GM15510 (cell line): Measurements from ENCODE around the gene ZNF383.
A peak's percentile ranks its signal among the peaks of the same experiment; 100 is the strongest.

ENCODE experiments used
- POLR2A ChIP-seq: IDR thresholded peaks from 3 replicates; pipeline ENCODE4 v1.6.1; 2011; ENCODE audit warnings: borderline replicate concordance; ENCODE audit not compliant: insufficient read length; ENCODE audit errors: extremely low read depth

The ZNF383 gene

GRCh38 chr19:37217775-37218591 is at the start of gene ZNF383:
Gene ZNF383, plus strand, starts transcription at chr19:37218214. Its CDS starts 12,240 bp downstream, at chr19:37230454.
- peak; percentile 61 for TF ChIP-seq POLR2A

GRCh38 chr19:37172368-37173366 is 45.3 kb upstream of the ZNF383 start, which contains the start of gene ZNF585A:
Gene ZNF585A, minus strand, starts transcription at chr19:37172695. Its CDS starts 2,785 bp downstream, at chr19:37169910.
- TF ChIP-seq POLR2A: peak; percentile 39

- no peak for TF ChIP-seq POLR2A
Observed at GRCh38 chr19:37197768-37198167, 20.2 kb upstream of the ZNF383 start.

- TF ChIP-seq POLR2A: peak; percentile 60
Observed at GRCh38 chr19:37217480-37217774, 587 bp upstream of the ZNF383 start.

- no peak for TF ChIP-seq POLR2A
Observed at GRCh38 chr19:37218592-37218935, 550 bp downstream of the ZNF383 start.

GRCh38 chr19:37220383-37220782 is 2.4 kb downstream of the ZNF383 start:
- no peak for TF ChIP-seq POLR2A

GRCh38 chr19:37221136-37221535 is 3.1 kb downstream of the ZNF383 start:
- TF ChIP-seq POLR2A: no peak

GRCh38 chr19:37226248-37226647 is 8.2 kb downstream of the ZNF383 start:
- TF ChIP-seq POLR2A: no peak

GRCh38 chr19:37227996-37228395 is 10.0 kb downstream of the ZNF383 start:
- no peak for TF ChIP-seq POLR2A

- no peak for TF ChIP-seq POLR2A
Observed at GRCh38 chr19:37243206-37243632, 25.2 kb downstream of the ZNF383 start.

- no peak for TF ChIP-seq POLR2A
Observed at GRCh38 chr19:37251308-37252229, 33.6 kb downstream of the ZNF383 start.
